ENCODE measurements around the gene CELF4.

DNA sequence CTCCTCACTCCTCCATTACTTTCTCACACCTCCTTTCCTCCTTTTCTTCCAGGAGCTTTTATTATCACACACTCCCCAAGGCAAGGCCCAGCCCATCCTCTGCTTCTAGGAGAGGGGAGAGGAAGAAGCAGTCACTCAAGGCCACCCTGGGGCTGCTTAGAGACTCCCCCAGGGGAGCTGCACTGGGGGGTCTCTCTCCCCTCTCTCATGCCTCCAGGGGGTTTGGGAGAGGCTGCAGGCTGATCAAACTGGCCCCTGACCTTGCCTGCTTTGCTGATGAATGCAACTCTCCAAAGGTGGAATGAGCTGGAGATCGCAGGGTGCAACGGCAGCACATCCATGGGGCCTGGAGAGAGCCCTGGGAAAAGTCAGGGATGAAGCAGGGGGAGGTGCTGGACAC, 216.9 kb downstream of the CELF4 start:
- TF ChIP-seq, protein P1, sequence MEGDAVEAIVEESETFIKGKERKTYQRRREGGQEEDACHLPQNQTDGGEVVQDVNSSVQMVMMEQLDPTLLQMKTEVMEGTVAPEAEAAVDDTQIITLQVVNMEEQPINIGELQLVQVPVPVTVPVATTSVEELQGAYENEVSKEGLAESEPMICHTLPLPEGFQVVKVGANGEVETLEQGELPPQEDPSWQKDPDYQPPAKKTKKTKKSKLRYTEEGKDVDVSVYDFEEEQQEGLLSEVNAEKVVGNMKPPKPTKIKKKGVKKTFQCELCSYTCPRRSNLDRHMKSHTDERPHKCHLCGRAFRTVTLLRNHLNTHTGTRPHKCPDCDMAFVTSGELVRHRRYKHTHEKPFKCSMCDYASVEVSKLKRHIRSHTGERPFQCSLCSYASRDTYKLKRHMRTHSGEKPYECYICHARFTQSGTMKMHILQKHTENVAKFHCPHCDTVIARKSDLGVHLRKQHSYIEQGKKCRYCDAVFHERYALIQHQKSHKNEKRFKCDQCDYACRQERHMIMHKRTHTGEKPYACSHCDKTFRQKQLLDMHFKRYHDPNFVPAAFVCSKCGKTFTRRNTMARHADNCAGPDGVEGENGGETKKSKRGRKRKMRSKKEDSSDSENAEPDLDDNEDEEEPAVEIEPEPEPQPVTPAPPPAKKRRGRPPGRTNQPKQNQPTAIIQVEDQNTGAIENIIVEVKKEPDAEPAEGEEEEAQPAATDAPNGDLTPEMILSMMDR (IDR thresholded peaks at IDR 0.05; ENCODE audit: insufficient read depth, low read length, poor library complexity, severe bottlenecking), result no peak
- no peak for TF ChIP-seq EZH2phosphoT487 (conservative IDR thresholded peaks at IDR 0.05; ENCODE audit: low read length)
